Panc1 (cell line): Measurements from ENCODE around the gene PCIF1.

Experiments
- POLR2AphosphoS5 ChIP-seq: IDR thresholded peaks from 2 replicates; pipeline ENCODE4 v1.6.1; 2012; ENCODE audit warnings: mild to moderate bottlenecking, low read depth, low read length, moderate library complexity
- TCF7L2 ChIP-seq: IDR thresholded peaks from 2 replicates; pipeline ENCODE4 v1.6.1; 2011; ENCODE audit warnings: mild to moderate bottlenecking, low read depth, low read length, inconsistent platforms
- TF ChIP-seq, protein P1 (sequence below): fragments of 450-650 bp; IDR thresholded peaks from 2 replicates; pipeline ENCODE4 v1.5.1; 2017; ENCODE audit warnings: mild to moderate bottlenecking
- TF ChIP-seq, protein P2 (sequence below), 2 experiments: IDR thresholded peaks; 2 replicates each; pipeline ENCODE4 v1.6.1; 2011 to 2012; ENCODE audit warnings: low read depth in 2 of 2, control low read depth in 1 of 2, low read length in 1 of 2, mild to moderate bottlenecking in 1 of 2, moderate library complexity in 1 of 2; ENCODE audit not compliant: insufficient read depth in 1 of 2

DNA sequence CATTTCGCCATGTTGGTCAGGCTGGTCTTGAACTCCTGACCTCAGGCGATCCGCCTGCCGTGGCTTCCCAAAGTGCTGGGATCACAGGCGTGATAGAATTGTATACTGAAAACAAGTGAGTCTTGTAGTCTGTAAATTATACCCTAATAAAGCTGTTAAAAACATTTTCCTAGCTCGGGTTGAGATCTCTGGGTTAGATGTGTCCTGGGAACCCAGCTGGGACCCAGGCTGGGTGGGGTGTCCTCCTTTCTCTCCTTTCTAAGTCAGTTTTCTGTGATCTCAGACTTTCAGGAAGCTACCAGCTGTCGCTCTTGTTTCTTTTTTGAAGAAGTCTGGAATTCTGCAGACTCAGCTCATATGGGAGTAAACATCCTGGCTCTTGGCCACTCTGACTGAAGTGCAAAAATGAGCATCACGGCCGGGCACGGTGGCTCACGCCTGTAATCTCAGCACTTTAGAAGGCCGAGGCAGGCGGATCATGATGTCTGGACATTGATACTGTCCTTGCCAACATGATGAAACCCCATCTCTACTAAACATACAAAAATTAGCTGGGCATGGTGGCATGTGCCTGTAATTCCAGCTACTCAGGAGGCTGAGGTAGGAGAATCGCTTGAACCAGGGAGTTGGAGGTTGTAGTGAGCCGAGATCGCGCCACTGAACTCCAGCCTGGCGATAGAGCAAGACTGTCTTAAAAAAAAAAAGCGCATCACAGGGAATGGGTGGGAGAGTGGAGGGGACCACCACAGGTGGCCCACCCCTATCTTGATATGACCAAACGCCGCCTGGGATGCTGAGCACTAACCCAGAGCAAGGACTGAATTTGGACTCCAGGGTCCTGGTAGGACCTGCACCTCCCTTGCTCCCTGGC is 9.9 kb upstream of the PCIF1 start:
- TF ChIP-seq, protein P1, sequence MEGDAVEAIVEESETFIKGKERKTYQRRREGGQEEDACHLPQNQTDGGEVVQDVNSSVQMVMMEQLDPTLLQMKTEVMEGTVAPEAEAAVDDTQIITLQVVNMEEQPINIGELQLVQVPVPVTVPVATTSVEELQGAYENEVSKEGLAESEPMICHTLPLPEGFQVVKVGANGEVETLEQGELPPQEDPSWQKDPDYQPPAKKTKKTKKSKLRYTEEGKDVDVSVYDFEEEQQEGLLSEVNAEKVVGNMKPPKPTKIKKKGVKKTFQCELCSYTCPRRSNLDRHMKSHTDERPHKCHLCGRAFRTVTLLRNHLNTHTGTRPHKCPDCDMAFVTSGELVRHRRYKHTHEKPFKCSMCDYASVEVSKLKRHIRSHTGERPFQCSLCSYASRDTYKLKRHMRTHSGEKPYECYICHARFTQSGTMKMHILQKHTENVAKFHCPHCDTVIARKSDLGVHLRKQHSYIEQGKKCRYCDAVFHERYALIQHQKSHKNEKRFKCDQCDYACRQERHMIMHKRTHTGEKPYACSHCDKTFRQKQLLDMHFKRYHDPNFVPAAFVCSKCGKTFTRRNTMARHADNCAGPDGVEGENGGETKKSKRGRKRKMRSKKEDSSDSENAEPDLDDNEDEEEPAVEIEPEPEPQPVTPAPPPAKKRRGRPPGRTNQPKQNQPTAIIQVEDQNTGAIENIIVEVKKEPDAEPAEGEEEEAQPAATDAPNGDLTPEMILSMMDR = no peak
- TF ChIP-seq, protein P2, sequence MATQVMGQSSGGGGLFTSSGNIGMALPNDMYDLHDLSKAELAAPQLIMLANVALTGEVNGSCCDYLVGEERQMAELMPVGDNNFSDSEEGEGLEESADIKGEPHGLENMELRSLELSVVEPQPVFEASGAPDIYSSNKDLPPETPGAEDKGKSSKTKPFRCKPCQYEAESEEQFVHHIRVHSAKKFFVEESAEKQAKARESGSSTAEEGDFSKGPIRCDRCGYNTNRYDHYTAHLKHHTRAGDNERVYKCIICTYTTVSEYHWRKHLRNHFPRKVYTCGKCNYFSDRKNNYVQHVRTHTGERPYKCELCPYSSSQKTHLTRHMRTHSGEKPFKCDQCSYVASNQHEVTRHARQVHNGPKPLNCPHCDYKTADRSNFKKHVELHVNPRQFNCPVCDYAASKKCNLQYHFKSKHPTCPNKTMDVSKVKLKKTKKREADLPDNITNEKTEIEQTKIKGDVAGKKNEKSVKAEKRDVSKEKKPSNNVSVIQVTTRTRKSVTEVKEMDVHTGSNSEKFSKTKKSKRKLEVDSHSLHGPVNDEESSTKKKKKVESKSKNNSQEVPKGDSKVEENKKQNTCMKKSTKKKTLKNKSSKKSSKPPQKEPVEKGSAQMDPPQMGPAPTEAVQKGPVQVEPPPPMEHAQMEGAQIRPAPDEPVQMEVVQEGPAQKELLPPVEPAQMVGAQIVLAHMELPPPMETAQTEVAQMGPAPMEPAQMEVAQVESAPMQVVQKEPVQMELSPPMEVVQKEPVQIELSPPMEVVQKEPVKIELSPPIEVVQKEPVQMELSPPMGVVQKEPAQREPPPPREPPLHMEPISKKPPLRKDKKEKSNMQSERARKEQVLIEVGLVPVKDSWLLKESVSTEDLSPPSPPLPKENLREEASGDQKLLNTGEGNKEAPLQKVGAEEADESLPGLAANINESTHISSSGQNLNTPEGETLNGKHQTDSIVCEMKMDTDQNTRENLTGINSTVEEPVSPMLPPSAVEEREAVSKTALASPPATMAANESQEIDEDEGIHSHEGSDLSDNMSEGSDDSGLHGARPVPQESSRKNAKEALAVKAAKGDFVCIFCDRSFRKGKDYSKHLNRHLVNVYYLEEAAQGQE (IDR thresholded peaks at IDR 0.05; ENCODE audit: insufficient read depth in 1 of 2, low read depth in 2 of 2, low read length in 1 of 2) = no peak
- no peak for TF ChIP-seq TCF7L2
- no peak for TF ChIP-seq POLR2AphosphoS5
